Activated CD8-positive, alpha-beta memory T cell treated with anti-CD3 and anti-CD28 coated beads for 36 hours (primary cell): ENCODE results near the gene SH3BGRL3. TPM values are rescaled to one million over a fixed set of nuclear protein-coding genes. Genes with fewer than 3 reads are reported as not detected.
"Not testable (repeated sequence)": the region's sequence is repeated elsewhere in the genome, so short reads cannot be mapped to it uniquely, and the experiment has no call there.

Source experiments
- CTCF ChIA-PET: fragments of 350-600 bp; sonication (Branson Sonifier 250); formaldehyde crosslinking; loops from one replicate; lab custom pipeline; 2021; ENCODE audit warnings: antibody characterized with exemption; lab: Charles Lee
- POLR2A ChIA-PET: fragments of 350-600 bp; sonication (Branson Sonifier 250); formaldehyde crosslinking; loops from one replicate; lab custom pipeline; 2021; ENCODE audit warnings: antibody characterized with exemption; lab: Charles Lee
- total RNA-seq, 2 experiments: library from RNA; stranded (reverse); gene quantifications; one replicate each; pipeline ENCODE4 v1.2.3, GENCODE V29; 2021

Gene SH3BGRL3
- total RNA-seq, 2 experiments from 2014 or later: 399 to 416 TPM

DNA sequence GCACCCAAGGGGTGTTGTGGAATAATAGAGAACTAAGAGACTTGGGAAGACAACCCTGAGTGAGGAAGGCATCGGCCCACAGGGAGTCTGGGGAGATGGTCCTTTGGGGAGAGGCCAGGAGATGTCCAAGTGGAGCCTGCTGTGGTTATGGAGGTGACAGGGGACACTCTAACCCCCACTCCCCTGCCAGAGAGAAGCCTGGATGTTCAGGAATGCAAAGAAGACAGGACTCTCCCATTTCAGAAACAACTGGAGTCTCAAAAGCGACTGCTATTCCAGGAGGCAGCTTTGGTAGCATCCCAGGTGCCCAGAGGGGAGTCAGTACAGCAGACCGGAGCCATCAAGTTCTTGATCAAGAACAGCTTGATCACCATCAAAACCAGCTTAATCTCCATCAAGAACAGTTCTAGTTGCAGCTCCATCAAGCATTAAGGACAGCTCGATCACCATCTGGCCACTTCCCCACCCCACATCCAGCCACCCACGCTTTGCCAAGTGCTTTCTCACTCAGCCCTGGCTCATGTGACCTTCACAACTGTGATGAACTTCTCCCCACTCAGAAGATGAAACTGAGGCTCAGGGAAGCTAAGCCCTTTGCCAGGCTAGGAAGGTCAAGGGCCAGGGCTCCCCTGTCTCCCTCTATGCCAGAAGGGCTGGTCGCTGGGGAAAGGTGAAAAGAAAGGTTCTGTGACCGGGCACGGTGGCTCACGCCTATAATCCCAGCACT lies 38.6 kb downstream of the SH3BGRL3 start:
- ChIA-PET CTCF (interaction anchor here (0.6 to 9.2 kb wide), 11 partner anchors 11 to 151 kb away, joined by 3 to 144 read pairs (median 5); partner anchors contain the start of genes CEP85 and SH3BGRL3), POLR2A (interaction anchor here (1.0 to 5.2 kb wide), 9 partner anchors 8 to 182 kb away, joined by 4 to 57 read pairs (median 5); partner anchors contain the start of gene SH3BGRL3)

DNA sequence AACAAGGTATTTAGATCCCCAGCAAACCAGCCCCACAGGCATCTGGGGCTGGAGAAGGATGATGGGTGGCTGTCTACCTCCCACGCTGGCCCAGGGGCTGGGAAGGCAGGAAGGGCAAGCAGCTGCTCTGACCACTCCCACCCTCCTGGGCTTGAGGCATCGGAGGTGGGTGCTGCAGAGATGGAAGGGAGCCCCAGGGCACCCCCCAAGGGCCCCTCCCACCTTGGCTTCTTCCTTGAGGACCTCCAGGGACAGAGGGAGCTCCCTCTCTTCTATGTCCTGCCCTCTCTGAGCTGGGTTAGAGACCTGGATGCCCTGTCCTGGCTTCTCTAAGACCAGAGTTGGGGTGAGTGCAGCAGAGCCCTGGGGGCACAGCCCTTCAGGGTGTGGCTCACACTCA lies 41.0 kb downstream of the SH3BGRL3 start:
- ChIA-PET POLR2A (interaction anchor here (0.8 to 5.2 kb wide), 4 partner anchors 34 to 494 kb away, joined by 3 to 57 read pairs (median 8); partner anchors contain the start of gene SH3BGRL3), CTCF (interaction anchor here (0.6 to 9.2 kb wide), 21 partner anchors 10 to 181 kb away, joined by 3 to 144 read pairs (median 6); partner anchors contain the start of genes CEP85, SH3BGRL3, UBXN11 and ZNF593)

DNA sequence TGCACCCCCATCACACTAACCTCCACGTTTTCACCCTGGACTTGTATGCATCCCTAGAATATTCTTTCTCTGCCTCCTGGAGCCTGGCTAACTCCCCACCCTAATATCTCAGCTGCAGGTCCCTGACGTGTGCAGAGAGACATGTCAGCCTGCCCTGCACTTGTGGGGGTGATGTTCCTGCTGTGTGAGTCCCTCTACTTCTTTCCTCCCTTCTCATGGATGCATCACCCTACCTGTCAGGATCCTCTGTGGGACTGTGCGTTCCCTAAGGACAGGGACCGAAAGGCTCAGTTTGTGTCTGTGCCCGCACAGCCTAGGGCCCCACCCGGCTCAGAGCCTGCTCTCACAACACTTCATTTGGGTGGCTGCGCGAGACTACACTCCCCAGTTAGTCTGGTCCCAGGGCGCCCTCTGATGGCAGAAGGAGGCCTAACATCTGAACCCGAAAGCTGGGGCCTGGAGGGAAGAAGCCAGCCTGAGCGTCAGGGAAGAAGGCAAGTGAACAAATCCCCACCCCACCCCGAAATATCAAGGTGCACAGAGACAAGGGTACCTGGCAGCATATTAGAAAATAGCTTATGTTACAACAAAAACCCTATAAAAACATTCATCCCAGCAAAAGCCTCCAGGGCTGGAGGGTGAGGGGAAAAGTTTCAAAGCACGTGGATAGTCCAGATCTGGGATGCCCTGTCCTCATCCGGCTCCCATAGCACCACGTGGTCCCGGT lies 41.6 kb downstream of the SH3BGRL3 start:
- POLR2A ChIA-PET: interaction anchor here (0.6 to 5.2 kb wide), 4 partner anchors 29 to 495 kb away, joined by 3 to 57 read pairs (median 9); partner anchors contain the start of gene SH3BGRL3

DNA sequence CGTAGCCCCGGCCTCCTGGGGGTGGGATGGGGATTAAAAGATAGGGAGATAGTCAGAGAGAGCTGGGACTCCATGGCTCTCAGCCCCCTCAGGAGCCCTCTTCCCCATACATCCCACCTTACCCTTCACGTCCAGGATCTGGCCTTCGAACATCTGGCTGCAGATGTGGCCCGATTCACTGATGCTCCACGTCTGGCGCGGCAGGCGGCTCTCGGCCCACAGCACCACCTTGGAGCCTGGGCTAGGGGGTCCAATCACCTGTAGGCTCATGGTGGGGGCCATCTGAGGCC lies 42.1 kb downstream of the SH3BGRL3 start:
- CTCF ChIA-PET: interaction anchor here (0.6 to 9.2 kb wide), 33 partner anchors 8 to 286 kb away, joined by 3 to 144 read pairs (median 4); partner anchors contain the start of genes CEP85, SH3BGRL3, UBXN11 and ZNF593
- POLR2A ChIA-PET: interaction anchor here (0.6 to 1.1 kb wide), 2 partner anchors 29 to 496 kb away, joined by 3 to 4 read pairs; no protein-coding TSS in a partner anchor

More for the DNA sequence above, 41.6 kb downstream of the SH3BGRL3 start:
- CTCF ChIA-PET: interaction anchor here (0.6 to 9.2 kb wide), 34 partner anchors 9 to 286 kb away, joined by 3 to 144 read pairs (median 4); partner anchors contain the start of genes CEP85, SH3BGRL3, UBXN11 and ZNF593

DNA sequence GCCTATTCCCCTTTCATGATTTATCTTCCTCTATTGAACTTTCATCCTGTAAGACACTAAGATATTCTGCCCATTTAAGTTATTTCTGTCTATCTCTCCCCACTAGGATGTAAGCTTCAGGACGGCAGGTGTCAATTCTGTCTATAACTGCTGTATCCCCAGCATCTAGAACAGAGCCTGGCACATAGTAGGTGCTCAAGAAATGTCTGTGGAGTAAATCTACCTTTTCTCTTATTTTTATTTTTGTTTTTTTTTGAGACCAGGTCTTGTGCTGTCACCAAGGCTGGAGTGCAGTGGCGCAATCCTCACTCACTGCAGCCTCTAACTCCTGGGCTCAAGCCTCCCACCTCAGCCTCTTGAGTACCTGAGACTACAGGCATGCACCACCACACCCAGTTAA lies 43.5 kb downstream of the SH3BGRL3 start:
- ChIA-PET CTCF (interaction anchor here (1.0 to 9.2 kb wide), 7 partner anchors 24 to 89 kb away, joined by 3 to 144 read pairs (median 8); partner anchors contain the start of genes CEP85 and SH3BGRL3), POLR2A (no interaction called here)

DNA sequence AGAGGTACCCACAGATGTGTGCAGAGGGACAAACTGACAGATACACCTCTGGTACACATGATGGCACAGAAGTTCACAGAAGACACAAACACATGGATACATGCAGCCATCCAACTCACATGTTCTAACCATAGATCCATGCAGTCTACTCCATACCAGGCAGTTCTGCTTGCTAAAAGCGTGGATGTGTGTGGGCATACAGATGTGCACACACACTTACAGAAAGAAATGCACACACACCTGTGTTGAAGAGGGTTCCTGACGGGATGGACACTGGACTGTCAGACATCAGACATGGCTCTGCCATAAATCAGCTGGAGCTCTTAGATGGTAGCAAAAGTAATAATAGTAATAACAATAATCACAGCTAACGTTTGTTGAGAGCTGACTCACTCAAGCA lies 44.7 kb downstream of the SH3BGRL3 start:
- CTCF ChIA-PET: interaction anchor here (9.2 kb wide), 1 partner anchor 47 kb away, joined by 144 read pairs; the partner anchor contains the start of gene SH3BGRL3

DNA sequence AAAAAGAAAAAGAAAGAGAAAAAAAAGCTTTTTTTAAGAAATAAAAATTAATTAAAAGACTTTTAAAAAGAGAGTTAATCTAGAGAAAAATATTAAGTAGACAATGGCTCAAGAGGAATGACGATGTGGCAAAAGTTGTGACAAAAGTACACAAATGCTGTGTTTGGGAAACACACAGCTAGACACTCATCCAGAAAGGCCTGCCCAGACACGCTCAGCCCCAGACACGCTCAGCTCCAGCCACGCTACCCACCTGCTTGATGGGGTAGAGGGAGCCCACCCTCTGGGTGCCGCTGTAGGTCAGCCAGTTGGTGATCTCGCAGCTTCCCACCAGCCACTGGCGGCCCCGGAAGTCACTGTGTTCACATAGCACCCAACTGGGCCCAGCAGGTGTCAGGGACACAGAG lies 48.1 kb downstream of the SH3BGRL3 start:
- CTCF ChIA-PET: no interaction called here
- POLR2A ChIA-PET: no interaction called here

More for the DNA sequence above, 44.7 kb downstream of the SH3BGRL3 start:
- POLR2A ChIA-PET: no interaction called here

DNA sequence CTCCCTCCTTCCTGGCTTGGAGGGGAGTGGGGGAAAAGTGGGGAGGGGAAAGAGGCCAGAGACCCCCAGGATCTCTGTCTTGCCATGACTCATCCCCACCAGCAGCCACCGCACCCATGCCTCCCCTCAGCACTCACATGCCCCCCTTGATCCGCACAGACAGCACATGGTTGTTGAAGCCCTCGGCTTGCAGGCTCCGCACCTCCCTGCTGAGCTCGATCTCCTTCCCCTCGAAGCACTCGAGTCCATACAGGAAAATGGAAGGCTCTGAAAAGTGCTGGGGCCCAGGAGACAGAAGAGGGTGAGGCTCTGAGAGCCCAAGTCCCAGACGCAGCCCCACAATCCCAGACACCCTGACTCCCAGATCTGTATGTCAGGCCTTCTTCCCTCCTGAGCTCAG lies 48.7 kb downstream of the SH3BGRL3 start:
- ChIA-PET CTCF (interaction anchor here (0.8 kb wide), 1 partner anchor 183 kb away, joined by 4 read pairs; no protein-coding TSS in a partner anchor), POLR2A (no interaction called here)

DNA sequence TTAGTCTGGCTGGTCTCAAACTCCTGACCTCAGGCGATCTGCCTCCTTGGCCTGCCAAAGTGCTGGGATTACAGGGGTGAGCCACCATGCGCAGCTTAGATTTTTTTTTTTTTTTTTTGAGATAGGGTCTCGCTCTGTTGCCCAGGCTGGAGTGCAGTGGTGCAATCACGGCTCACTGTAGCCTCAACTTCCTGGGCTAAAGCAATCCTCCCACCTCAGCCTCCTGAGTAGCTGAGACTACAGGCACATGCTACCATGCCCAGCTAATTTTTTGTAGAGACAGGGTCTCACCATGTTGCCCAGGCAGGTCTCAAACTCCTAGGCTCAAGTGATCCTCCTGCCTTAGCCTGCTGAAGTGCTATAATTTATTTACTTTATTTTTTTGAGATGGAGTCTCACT lies 49.5 kb downstream of the SH3BGRL3 start:
- CTCF ChIA-PET: interaction anchor here (0.8 to 2.4 kb wide), 3 partner anchors 8 to 184 kb away, joined by 3 to 11 read pairs (median 4); no protein-coding TSS in a partner anchor
- POLR2A ChIA-PET: not testable (repeated sequence)

DNA sequence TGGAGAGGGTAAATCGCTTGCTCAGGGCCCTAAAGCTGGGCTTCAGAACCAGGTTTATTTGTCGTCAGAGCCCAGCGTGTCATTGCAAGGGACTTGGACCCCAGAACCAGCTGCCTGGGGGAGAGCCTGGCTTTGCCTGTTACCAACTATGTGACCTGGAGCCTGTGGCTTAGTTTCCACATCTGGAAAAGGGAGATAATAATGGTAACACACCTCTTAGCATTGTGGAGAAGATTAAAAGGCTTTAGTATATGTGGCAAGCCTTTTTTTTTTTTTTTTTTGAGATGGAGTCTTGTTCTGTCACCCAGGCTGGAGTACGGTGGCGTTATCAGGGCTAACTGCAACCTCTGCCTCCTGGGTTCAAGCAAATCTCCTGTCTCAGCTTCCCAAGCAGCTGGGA lies 50.4 kb downstream of the SH3BGRL3 start:
- ChIA-PET POLR2A (interaction anchor here (0.6 kb wide), 1 partner anchor 157 kb away, joined by 9 read pairs; no protein-coding TSS in a partner anchor), CTCF (interaction anchor here (0.5 to 2.4 kb wide), 4 partner anchors 9 to 69 kb away, joined by 3 to 11 read pairs (median 3); no protein-coding TSS in a partner anchor)

Other genes starting within 250 kb of the SH3BGRL3 start
- gene SLC30A2, start 234.0 kb upstream of the SH3BGRL3 start, total RNA-seq: not detected
- gene TRIM63, start 212.5 kb upstream of the SH3BGRL3 start, total RNA-seq: not detected
- 10 to 100 TPM; 15.4 to 15.7 TPM for gene PDIK1L, start 168.3 kb upstream of the SH3BGRL3 start, total RNA-seq
- gene FAM110D, start 121.0 kb upstream of the SH3BGRL3 start, total RNA-seq: not detected
- gene C1orf232, start 111.1 kb upstream of the SH3BGRL3 start, total RNA-seq: not detected
- gene ZNF593, start 110.2 kb upstream of the SH3BGRL3 start, total RNA-seq: 10 to 100 TPM; 84.2 to 84.8 TPM
- not detected for gene ZNF593OS, start 108.3 kb upstream of the SH3BGRL3 start, total RNA-seq
- 1 to 10 TPM in 1 of 2 experiments, under 1 TPM in 1; 0.84 to 1.1 TPM for gene CNKSR1, start 102.6 kb upstream of the SH3BGRL3 start, total RNA-seq
- gene CATSPER4, start 89.5 kb upstream of the SH3BGRL3 start, total RNA-seq: not detected
- gene CEP85, start 45.9 kb upstream of the SH3BGRL3 start, total RNA-seq: 10 to 100 TPM; 32.5 to 33.6 TPM
- gene UBXN11, start 26.6 kb downstream of the SH3BGRL3 start, total RNA-seq: 10 to 100 TPM; 27.6 to 27.8 TPM
- gene CD52, start 37.9 kb downstream of the SH3BGRL3 start, total RNA-seq: 100 to 1,000 TPM; 252 to 254 TPM
- gene CRYBG2, start 74.0 kb downstream of the SH3BGRL3 start, total RNA-seq: 1 to 10 TPM; 2.8 to 2.9 TPM
- 1 to 10 TPM in 1 of 2 experiments, under 1 TPM in 1; 0.94 to 1.6 TPM for gene ZNF683, start 92.7 kb downstream of the SH3BGRL3 start, total RNA-seq
- gene LIN28A, start 130.7 kb downstream of the SH3BGRL3 start, total RNA-seq: not detected
- 10 to 100 TPM; 51.3 to 52.2 TPM for gene DHDDS, start 152.2 kb downstream of the SH3BGRL3 start, total RNA-seq
- gene HMGN2, start 192.4 kb downstream of the SH3BGRL3 start, total RNA-seq: 100 to 1,000 TPM; 819 to 830 TPM
- gene RPS6KA1, start 249.7 kb downstream of the SH3BGRL3 start, total RNA-seq: 100 to 1,000 TPM; 220 to 222 TPM